Activated T-cell treated with anti-CD3 and anti-CD28 coated beads for 4 hours (primary cell): ENCODE data around the gene FN3K.

Experiments used
- DNase-seq: peaks from one replicate; pipeline ENCODE4 v3.0.0-alpha.2; 2020

Gene FN3K

GRCh38 chr17:82734987-82735866 is at the start of gene FN3K:
Gene FN3K (plus strand): TSS chr17:82735615. CDS start chr17:82735637, 22 bp downstream.
- no peak for DNase-seq

DNA sequence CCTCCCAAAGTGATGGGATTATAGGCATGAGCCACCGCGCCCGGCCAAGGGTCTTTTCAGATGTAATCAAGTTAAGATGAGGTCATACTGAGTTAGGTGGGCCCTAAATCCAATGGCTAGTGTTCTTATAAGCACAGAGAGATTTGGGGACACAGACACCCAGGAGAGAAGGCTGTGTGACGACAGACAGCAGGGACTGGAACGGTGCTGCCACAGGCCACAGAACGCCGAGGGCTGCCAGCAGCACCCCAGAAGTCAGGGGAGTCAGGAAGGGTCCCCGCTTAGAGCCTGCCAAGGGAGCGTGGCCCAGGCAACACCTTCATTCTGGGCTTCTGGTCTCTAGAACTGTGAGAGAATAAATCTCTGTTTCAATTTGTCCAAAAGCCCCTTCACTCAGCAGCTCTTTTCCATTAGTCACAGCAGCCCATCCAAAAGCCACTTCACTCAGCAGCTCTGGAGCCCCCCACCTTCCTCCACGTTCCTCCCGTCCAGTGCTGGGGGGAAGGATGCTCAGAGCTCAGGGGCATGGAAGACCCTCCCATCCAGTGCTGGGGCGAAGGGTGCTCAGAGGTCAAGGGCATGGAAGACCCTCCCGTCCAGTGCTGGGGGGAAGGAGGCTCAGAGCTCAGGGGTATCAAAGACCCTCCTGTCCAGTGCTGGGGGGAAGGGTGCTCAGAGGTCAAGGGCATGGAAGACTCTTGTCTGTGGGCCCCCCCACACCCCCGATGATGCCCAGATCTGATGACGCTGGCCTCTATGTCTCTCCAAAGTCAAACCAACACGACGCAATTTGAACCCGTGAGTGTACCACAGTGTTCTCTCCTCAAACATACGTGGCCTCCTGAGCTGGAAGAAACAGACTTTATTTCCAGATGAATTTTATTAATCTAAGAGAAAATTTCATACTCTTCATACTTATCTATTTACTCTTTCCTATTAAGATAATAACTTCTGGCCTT is 48.8 kb upstream of the FN3K start:
- no peak for DNase-seq

DNA sequence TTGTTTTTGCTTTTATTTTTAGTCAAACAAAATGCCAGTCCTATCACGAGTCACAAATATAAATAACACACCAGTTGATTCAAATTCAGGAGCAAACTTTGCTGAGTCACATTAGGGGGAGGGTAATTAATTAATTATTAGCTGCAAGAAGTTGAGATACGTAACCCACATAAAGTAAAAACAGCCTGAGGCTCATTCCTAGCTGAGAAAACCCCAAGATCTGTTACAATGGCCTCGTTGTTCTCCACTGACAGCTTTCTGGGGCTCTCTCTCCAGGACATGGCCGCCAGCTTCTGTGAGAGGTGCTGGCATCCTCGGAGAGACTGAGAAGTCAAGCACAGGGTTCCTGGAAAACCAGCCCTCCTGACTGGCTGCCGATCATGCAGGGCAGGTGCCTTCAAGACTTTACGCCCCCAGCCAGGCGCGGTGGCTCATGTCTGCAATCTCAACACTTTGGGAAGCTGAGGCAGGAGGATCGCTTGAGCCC is 48.0 kb upstream of the FN3K start:
- no peak for DNase-seq

DNA sequence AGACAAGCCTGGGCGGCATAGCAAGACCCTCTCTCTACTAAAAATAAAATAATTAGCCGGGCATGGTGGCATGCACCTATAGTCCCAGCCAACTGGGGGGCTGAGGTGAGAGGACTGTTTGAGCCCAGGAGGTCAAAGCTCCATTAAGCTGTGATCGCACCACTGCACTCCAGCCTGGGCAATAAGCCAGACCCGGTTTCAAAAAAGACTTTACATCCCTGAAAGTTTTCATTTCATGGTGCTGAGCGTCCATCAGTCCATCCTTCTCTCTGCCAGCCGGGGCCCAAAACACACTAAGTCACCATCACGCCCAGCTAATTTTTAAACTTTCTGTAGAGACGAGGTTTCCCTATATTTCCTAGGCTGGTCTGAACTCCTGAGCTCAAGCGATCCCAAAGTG is 47.5 kb upstream of the FN3K start:
- DNase-seq, result no peak

GRCh38 chr17:82689077-82689476 is 46.3 kb upstream of the FN3K start:
- no peak for DNase-seq

- DNase-seq, result no peak
These were observed 44.5 kb upstream of the FN3K start for GRCh38 chr17:82690786-82691489.

GRCh38 chr17:82691714-82692113 is 43.7 kb upstream of the FN3K start:
- no peak for DNase-seq

DNA sequence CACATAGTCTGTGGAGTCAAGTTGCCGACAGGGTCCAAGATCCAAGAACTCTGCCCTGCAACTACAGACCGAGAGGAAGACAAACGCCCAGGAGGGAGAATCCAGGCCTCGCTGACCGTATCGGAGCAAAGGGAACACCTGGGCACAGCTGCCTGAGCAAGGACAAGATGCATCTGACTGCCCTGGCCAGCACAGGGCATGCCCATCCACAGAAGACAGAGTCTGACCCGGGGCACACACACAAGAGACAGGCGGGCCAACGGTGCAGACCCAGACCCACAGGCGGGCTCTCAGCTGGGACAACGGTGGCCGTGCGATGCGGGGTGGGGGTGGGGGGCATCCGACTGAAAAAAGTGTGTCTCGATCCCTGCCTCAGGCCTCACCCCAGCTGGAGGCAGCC is 43.1 kb upstream of the FN3K start:
- no peak for DNase-seq

GRCh38 chr17:82693168-82693867 is 42.1 kb upstream of the FN3K start:
- no peak for DNase-seq

- DNase-seq, result no peak
These were observed 40.8 kb upstream of the FN3K start for GRCh38 chr17:82694647-82695046.

GRCh38 chr17:82696259-82696658 is 39.2 kb upstream of the FN3K start:
- DNase-seq, result no peak

DNA sequence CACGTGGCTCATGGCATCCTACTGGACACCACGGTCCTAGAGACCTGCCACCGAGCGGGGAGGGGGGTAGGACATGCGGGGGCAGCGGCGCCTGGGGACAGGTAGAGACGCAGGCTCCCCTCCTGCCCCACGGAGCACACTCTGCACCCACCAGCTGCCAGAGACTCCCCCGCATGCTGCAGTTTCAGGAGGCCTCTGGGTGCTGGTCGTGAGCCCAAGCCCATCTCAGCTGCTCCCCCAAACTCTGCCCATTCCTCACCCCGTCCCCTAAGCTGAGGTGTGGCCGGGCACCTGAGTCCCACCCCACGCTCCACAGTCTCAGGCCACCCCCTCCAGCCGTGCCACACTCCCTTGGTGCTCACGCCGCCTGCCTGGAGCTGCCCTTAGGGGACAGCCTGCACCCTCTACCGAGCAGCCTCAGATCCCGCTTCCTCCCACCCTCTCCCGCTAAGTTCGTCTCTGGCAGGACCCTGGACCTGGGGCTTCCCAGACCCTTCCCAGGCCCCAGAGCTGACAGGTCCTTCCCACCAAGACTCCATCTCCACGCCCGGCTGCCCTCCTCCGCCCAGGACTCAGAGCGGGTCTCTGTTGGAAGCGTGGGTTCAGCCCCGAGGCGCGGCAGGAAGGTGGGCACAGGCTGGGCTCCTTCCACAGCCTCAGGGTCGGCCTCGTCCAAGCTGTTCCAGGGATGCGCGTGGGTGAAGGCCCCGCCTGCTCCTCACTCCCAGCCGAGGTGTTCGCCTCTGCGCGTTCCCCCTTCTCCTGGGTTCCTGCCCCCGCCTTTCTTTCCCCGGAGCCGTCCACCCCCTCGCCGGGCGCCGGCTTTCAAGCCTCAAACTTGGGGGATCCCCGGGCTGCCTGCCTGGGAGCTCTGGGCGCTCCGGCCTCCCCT is 38.3 kb upstream of the FN3K start:
- DNase-seq, result peak; percentile 5

DNA sequence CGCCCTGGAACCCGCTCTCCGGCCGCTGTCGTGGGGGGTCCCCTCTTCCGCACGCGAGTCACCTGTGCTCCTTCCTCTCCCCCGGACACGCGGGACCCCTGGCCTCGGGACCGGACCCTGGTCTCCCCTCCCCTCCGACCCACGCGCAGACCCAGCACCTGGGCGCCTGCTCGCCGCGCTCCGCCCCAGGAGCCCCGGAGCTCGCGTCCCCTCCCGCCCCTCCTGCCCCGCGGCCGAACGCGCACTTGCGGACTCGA is 37.7 kb upstream of the FN3K start:
- no peak for DNase-seq

DNA sequence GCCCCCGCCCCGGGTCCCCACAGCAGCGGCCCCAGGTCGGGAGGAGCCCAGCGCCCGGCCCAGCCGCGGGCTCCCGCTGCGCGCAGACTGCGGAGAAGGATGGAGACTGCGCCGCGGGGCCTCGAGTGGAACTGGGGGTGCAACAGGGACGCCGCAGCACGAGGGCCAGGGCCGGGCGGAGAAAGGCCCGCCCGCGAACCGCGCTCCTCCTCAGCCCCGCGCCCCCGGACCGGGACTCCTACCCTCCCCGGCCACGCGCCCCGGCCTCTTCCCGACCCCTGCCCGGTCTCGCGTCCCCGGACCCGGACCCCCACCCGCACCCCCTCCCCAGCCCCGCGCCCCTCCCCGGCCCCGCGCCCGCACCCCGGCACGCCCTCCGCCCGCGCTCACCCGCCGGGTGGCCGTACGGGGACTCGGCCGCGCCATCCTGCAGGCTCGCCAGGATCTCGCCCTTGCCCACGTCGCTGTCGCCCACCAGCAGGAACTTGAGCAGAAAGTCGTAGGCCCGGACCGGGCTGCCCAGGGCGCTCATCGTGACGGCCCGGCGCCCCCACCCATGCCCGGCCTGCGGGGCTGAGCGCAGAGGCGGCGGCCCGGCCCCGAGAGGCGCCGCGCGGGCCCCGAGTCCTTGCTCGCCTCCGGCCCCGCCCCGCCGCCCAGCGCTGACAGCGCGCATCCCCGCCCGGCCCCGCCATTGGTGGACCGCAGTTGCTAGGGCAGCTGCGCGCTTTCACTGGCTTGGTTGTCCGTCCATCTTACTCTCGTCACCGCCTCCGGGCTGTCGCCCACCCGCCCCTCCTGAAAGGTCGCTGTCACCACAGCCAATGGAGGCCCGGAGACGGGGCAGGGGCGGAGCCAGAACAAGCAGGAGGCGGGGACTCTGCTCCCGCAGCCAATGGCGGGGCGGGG is 37.1 kb upstream of the FN3K start, which contains the start of gene RAB40B:
Gene RAB40B (minus strand): TSS at position 634 of the 909 bp plus-strand sequence. CDS start 102 bp downstream, at position 532.
- DNase-seq, result peak; percentile 97

DNA sequence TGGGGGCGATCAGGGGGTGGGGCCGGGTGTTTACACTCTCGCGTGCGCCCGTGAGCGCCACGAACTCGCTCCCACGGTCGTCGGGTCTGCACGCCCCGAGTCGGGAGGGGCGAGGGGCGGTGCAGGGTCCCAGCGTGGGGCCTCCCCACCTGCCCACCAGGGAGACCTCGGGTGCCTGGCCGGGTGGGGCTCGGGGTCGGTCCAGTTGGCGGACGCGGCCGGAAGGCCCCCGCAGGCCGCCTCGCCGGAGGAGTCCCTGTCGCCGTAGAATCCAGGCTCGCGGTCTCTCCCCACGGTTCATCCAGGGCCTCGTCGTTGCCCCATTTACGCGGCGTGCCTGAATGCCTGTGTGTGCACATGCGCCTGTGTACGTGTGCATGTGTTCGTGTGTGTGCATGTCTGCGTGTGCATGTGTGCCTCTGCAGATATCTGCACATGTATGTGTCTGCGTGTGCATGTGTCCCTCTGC is 36.4 kb upstream of the FN3K start:
- DNase-seq, result no peak

DNA sequence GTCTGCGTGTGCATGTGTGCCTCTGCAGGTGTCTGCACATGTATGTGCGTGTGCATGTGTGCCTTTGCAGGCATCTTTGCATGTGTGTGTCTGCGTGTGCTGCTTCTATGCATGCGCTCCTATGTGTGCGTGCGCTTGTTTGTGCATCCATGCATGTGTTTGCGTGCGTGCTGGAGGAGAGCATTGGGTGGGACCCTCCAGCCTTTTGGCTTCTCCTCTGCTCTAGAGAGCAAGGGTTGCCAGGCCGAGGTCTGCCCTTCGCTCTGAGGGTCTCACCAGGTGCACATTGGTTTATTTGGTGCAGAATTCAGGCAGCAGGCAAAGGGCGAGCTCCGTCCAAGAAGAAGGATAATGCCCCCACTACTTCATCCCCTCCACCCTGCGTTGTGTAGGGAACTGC is 35.9 kb upstream of the FN3K start:
- DNase-seq, result no peak

DNA sequence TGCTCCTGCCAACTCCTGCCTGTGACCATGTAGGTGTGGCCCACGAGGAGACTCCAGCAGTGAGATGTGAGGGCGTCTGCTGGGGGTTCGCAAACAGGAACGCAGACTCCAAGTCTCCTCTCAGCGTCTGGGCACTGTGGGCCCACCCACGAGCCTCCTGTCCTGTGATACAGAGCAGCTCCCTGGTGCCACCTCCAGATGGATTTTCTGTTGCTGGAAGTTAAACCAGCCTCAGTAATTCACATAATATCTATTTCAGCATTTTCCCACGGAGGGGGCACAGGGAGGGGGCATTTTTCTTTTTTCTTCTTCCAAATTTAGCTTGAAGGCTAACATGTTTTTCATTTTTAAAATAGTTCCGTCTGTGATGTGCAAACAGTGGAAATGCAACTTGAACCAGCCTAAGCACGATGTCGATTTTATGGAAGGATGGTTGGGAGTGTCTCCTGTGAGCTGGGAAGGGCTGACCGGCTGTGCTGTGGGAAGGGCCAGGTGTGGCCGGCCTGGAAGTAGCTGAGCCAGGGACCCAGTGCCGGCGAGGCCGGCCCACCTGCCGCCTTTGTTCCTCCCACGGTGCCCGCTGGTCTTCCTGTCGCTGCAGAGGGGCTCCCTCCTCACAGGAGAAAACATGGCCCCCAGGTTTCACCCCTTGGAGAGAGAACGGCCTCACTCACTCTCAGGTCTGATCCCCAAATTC is 33.0 kb upstream of the FN3K start:
- DNase-seq, result no peak

DNA sequence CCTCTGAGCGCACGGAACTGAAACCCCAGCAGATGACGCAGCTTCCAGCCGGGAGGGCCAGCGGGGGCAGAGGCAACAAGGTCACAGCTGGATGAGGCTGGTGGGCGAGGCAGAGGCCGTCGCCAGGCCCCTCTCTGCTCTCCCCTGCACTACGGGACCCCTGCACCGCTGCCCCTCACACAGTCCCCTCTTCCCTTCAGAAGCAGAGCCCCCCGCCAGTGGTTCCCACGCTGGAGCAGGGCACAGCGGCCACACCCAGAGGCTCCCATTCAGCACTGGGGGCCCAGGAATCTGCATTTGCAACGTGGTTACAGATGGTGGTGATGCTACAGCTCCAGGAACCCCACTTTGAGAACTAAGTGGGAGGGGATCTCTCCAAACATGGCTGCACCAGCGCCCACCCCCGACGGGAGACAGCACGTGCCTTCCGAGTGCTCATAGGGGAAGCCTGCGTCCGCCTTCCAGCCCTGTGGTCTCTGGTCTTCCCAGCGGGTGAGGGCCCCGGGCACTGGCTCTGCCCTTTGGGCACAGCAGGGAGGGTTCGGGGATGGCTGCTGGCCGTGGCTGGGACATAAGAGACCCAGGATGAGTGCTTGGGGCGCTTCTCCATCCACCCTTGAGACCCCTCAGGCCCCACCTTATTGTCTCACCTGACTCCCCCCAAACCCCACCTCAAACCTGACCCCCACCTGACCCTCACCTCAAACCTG is 32.2 kb upstream of the FN3K start:
- no peak for DNase-seq
